GM12878 (cell line): ENCODE results near the gene NUP37. TPM values are rescaled to one million over a fixed set of nuclear protein-coding genes. Genes with fewer than 3 reads are reported as not detected.
A peak's percentile ranks its signal among the peaks of the same experiment; 100 is the strongest.

Experiments
- ATF2 ChIP-seq: IDR thresholded peaks from 2 replicates; pipeline ENCODE4 v1.6.1; 2012; ENCODE audit warnings: low read length, inconsistent platforms
- CREB1 ChIP-seq: IDR thresholded peaks from 2 replicates; pipeline ENCODE4 v1.6.1; 2012; ENCODE audit warnings: low read depth, mild to moderate bottlenecking, inconsistent platforms
- EP300 ChIP-seq, 2 experiments: fragments of 150-350 bp in 1 of 2; IDR thresholded peaks; 2 replicates each; pipeline ENCODE4 v1.6.1; 2011 to 2012; ENCODE audit warnings: low read depth in 2 of 2, low read length in 2 of 2, borderline replicate concordance in 1 of 2, improper control_type of control experiment in 1 of 2, inconsistent platforms in 1 of 2; ENCODE audit not compliant: control insufficient read depth in 1 of 2
- FOXM1 ChIP-seq: IDR thresholded peaks from 2 replicates; pipeline ENCODE4 v1.6.1; 2012; ENCODE audit warnings: low read depth, mild to moderate bottlenecking, inconsistent platforms, low read length, moderate library complexity
- IKZF2 ChIP-seq, 2 experiments: fragments of 450-650 bp; IDR thresholded peaks; 2 replicates each; pipeline ENCODE4 v1.6.1; 2017; ENCODE audit warnings: mild to moderate bottlenecking in 2 of 2, moderate library complexity in 2 of 2
- SKIL ChIP-seq: fragments of 450-650 bp; IDR thresholded peaks from 2 replicates; pipeline ENCODE4 v1.6.1; 2017; ENCODE audit warnings: mild to moderate bottlenecking, low read depth, inconsistent platforms; ENCODE audit not compliant: poor library complexity, severe bottlenecking
- TCF7 ChIP-seq: IDR thresholded peaks from 2 replicates; pipeline ENCODE4 v1.6.1; 2014; ENCODE audit warnings: antibody characterized with exemption, borderline replicate concordance
- ZNF687 ChIP-seq: fragments of 450-650 bp; IDR thresholded peaks from 2 replicates; pipeline ENCODE4 v1.6.1; 2017; ENCODE audit warnings: mild to moderate bottlenecking, moderate library complexity
- polyA plus RNA-seq, 11 experiments: library from polyadenylated mRNA; depleted of rRNA in 4 of 11; unstranded in 6 of 11; stranded (reverse) in 5 of 11; fragments of >200 nt; fragmentation: Nextera tagmentation in 4 of 11; fragmentation: Illumina TruSeq in 1 of 11; extraction: Ambion mirVana in 4 of 11; extraction: Trizol in 1 of 11; gene quantifications; 1 replicate in 1 of 11; 2 replicates in 10 of 11; pipeline versions ENCODE4 v1.2.1 to v1.2.3, GENCODE V29; 2011 to 2016; ENCODE audit warnings: inconsistent platforms in 2 of 11, missing spikeins in 2 of 11, low read depth in 1 of 11
- total RNA-seq, 4 experiments: library from RNA; depleted of rRNA in 3 of 4; stranded (reverse); fragments of >200 nt in 3 of 4; fragmentation: Illumina TruSeq in 1 of 4; extraction: Trizol in 1 of 4; gene quantifications; 2 replicates each; pipeline versions ENCODE4 v1.2.1 to v1.2.3, GENCODE V29; 2013 to 2021

Gene NUP37
- total and polyA plus RNA-seq, 10 of the 15 experiments (the other 5 are each of a cell fraction or from before 2014, with no cell fraction given) = 51.8 to 250 (median 99.6) TPM

GRCh38 chr12:102061096-102061559, 58.8 kb downstream of the NUP37 start (continued):
- peak; percentile 48; the same call in 1 of the 2 replicates for TF ChIP-seq ZNF687
- peak; percentile 72 for TF ChIP-seq ATF2
- TF ChIP-seq TCF7 = peak; percentile 45; the same call in 1 of the 2 replicates
- 0 out of 2 replicates have a peak, but pooled peaks have one; percentile 27 for TF ChIP-seq FOXM1
- TF ChIP-seq IKZF2 (IDR thresholded peaks at IDR 0.05) = peak in 1 of 2 experiments; percentile 49; a peak in 2 of 4 replicates
- peak; percentile 32; the same call in 1 of the 2 replicates for TF ChIP-seq CREB1
- peak; percentile 61 for TF ChIP-seq SKIL
- TF ChIP-seq EP300 (IDR thresholded peaks at IDR 0.05; ENCODE audit: borderline replicate concordance in 1 of 2, control insufficient read depth in 1 of 2, low read depth in 2 of 2, low read length in 2 of 2) = peak; percentile 56 to 88; a peak in 2 of 4 replicates
